PC-9 (cell line): ENCODE measurements around the gene ANKRD24.

Experiments used
- EZH2 ChIP-seq: fragments of 200-600 bp; sonication (generic); IDR thresholded peaks from 2 replicates; pipeline ENCODE4 v1.8.0; 2017; ENCODE audit warnings: antibody characterized with exemption, low read depth
- TF ChIP-seq, protein P1 (sequence below): fragments of 200-600 bp; sonication (generic); conservative IDR thresholded peaks from 2 replicates; pipeline ENCODE4 v1.6.1; 2017; ENCODE audit warnings: mixed run types, antibody characterized with exemption, mild to moderate bottlenecking, moderate library complexity

DNA sequence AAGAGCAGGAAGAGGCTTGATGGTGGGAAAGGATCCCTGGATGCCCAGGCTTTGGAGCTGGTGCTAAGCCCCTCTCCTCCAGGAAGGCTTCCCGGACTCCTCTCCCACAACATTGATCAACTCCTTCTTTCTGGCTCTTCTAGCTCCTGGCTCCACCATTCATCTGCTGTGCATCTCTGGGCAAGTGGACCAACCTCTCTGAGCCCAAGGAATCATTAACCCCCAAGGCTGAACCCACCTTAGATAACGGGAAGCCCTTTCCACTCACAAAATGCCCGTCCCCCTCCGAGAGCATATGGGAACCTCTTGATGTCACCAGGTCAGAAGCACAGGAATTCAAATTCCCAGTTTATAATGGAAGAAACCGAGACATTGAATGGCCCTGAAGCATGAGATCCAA is 5.3 kb upstream of the ANKRD24 start:
- TF ChIP-seq, protein P1, sequence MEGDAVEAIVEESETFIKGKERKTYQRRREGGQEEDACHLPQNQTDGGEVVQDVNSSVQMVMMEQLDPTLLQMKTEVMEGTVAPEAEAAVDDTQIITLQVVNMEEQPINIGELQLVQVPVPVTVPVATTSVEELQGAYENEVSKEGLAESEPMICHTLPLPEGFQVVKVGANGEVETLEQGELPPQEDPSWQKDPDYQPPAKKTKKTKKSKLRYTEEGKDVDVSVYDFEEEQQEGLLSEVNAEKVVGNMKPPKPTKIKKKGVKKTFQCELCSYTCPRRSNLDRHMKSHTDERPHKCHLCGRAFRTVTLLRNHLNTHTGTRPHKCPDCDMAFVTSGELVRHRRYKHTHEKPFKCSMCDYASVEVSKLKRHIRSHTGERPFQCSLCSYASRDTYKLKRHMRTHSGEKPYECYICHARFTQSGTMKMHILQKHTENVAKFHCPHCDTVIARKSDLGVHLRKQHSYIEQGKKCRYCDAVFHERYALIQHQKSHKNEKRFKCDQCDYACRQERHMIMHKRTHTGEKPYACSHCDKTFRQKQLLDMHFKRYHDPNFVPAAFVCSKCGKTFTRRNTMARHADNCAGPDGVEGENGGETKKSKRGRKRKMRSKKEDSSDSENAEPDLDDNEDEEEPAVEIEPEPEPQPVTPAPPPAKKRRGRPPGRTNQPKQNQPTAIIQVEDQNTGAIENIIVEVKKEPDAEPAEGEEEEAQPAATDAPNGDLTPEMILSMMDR: no peak
- TF ChIP-seq EZH2: no peak
